Vagina (tissue), 2 donors: ENCODE data around the gene TSPAN9. TPM values are rescaled to one million over a fixed set of nuclear protein-coding genes. Genes with fewer than 3 reads are reported as not detected.
A peak's percentile ranks its signal among the peaks of the same experiment; 100 is the strongest.

Source experiments
- DNase-seq, 2 donors: peaks; one replicate each; pipeline ENCODE4 v3.0.0-alpha.2; 2017; ENCODE audit errors: extremely low spot score in 2 of 2
- H3K27ac ChIP-seq: fragments of 200-600 bp; sonication (generic); one replicate; pipeline ENCODE4 v1.5.1; 2019
- H3K27me3 ChIP-seq: fragments of 200-600 bp; sonication (generic); one replicate; pipeline ENCODE4 v1.5.1; 2019
- H3K36me3 ChIP-seq, 2 donors: fragments of 200-600 bp; sonication (generic); one replicate each; pipeline ENCODE4 v1.5.1; 2017 to 2019
- H3K4me1 ChIP-seq: fragments of 200-600 bp; sonication (generic); one replicate; pipeline ENCODE4 v1.5.1; 2019
- H3K4me3 ChIP-seq, 2 donors: fragments of 200-600 bp; sonication (generic); 1 replicate in 1 of 2; 2 replicates in 1 of 2; pipeline ENCODE4 v1.5.1; 2016 to 2019
- H3K9me3 ChIP-seq: fragments of 200-600 bp; sonication (generic); one replicate; pipeline ENCODE4 v1.5.1; 2019
- POLR2A ChIP-seq, 2 donors: fragments of 450-650 bp; IDR thresholded peaks; one replicate each; pipeline ENCODE4 v1.6.1; 2017; ENCODE audit warnings: antibody characterized with exemption in 2 of 2, mild to moderate bottlenecking in 2 of 2, moderate library complexity in 2 of 2
- POLR2AphosphoS5 ChIP-seq, 2 donors: sonication (generic); formaldehyde crosslinking; IDR thresholded peaks; one replicate each; pipeline ENCODE4 v1.9.0; 2017; ENCODE audit warnings: antibody characterized with exemption in 2 of 2, mild to moderate bottlenecking in 2 of 2, low read depth in 1 of 2; ENCODE audit not compliant: insufficient read depth in 1 of 2
- intact Hi-C: fragments of 100-400 bp; cut with DNase I; formaldehyde crosslinking; loops from one replicate; pipeline ENCODE4 v1.15.1; 2023
- total RNA-seq: library from RNA; depleted of rRNA; stranded (reverse); fragments of >200 nt; gene quantifications from one replicate; pipeline ENCODE4 v1.2.3, GENCODE V29; 2016
- TF ChIP-seq, protein P1 (sequence below), 3 experiments: fragments of 450-650 bp in 2 of 3; fragments of 200-600 bp in 1 of 3; sonication (generic) in 1 of 3; IDR thresholded peaks; one replicate each; pipeline ENCODE4 v1.5.1; 2017 to 2019; ENCODE audit warnings: antibody characterized with exemption in 3 of 3, mild to moderate bottlenecking in 2 of 3, moderate library complexity in 2 of 3

The TSPAN9 gene
- total RNA-seq, 1 donor from 2014 or later = 32.2 TPM

DNA sequence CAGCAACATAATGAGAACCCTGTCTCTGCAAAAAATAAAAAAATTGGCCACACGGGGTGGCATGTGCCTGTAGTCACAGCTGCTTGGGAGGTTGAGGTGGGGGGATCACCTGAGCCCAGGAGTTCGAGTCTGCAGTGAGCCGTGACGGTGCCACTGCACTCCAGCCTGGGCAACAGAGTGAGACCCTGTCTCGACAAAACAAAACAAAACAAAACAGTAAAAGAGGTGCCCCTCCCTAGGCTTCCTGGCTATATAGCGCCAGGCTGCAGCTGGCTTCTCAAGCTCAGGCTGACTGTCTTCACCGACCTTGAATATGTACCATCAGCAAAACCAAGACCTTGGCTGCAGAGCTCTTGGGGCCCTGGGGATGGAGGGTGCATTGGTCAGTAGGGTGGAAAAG lies 29.4 kb downstream of the TSPAN9 start:
- no peak for DNase-seq
- TF ChIP-seq POLR2A (IDR thresholded peaks at IDR 0.05) = no peak
- TF ChIP-seq, protein P1, sequence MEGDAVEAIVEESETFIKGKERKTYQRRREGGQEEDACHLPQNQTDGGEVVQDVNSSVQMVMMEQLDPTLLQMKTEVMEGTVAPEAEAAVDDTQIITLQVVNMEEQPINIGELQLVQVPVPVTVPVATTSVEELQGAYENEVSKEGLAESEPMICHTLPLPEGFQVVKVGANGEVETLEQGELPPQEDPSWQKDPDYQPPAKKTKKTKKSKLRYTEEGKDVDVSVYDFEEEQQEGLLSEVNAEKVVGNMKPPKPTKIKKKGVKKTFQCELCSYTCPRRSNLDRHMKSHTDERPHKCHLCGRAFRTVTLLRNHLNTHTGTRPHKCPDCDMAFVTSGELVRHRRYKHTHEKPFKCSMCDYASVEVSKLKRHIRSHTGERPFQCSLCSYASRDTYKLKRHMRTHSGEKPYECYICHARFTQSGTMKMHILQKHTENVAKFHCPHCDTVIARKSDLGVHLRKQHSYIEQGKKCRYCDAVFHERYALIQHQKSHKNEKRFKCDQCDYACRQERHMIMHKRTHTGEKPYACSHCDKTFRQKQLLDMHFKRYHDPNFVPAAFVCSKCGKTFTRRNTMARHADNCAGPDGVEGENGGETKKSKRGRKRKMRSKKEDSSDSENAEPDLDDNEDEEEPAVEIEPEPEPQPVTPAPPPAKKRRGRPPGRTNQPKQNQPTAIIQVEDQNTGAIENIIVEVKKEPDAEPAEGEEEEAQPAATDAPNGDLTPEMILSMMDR (IDR thresholded peaks at IDR 0.05) = no peak

DNA sequence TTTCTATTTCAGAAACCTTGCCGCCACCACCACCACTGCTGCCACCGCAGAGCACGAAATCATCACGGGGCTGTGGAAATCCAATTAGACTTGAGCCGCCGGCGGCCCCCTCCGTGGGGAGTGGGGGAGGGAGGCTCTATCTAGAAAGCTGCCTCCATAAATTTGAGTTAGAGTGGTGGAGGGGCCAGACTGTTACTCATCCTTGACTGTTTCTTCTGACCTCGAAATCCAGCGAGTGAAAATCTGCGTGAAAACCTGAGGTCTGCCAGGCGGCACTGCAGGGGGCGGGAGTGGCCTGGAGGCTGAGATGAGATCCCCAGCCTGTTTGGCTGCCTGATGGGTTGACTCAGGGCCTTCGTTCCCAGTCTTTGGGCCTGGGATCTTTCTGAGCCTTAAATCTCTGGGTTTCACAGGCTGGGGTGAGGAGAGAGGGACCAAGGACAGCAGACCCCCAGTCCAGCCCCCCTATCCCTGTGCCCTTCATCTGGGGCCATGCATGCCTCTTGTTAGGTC lies 29.9 kb downstream of the TSPAN9 start:
- no peaks in the 10 kb centered on the region for H3K9me3 ChIP-seq
- no peak for DNase-seq
- peaks cover 60% of the 10 kb centered on the region for H3K4me1 ChIP-seq
- peaks cover 0 to 3% of the 10 kb centered on the region in 2 donors for H3K36me3 ChIP-seq
- intact Hi-C loops = no loop called here
- TF ChIP-seq POLR2AphosphoS5 (IDR thresholded peaks at IDR 0.05; ENCODE audit: insufficient read depth in 1 of 2, low read depth in 1 of 2) (peak in 1 of 2 donors; percentile 53), POLR2A (IDR thresholded peaks at IDR 0.05) (no peak)
- no peak overlapping the region for H3K4me3 ChIP-seq
- no peaks in the 10 kb centered on the region for H3K27me3 ChIP-seq
- H3K27ac ChIP-seq = peak overlapping the region; percentile 9

More for the DNA sequence above, 29.4 kb downstream of the TSPAN9 start:
- Histone ChIP-seq H3K36me3 (peaks cover 0 to 3% of the 10 kb centered on the region in 2 donors), H3K27me3 (no peaks in the 10 kb centered on the region), H3K27ac (peak overlapping the region; percentile 80), H3K9me3 (no peaks in the 10 kb centered on the region), H3K4me1 (peaks cover 65% of the 10 kb centered on the region), H3K4me3 (no peak overlapping the region)
- intact Hi-C loops = no loop called here

- Histone ChIP-seq H3K27me3 (no peaks in the 10 kb centered on the region), H3K36me3 (peaks cover 0 to 3% of the 10 kb centered on the region in 2 donors), H3K9me3 (no peaks in the 10 kb centered on the region), H3K4me3 (no peak overlapping the region), H3K27ac (no peak overlapping the region), H3K4me1 (peaks cover 51% of the 10 kb centered on the region)
- TF ChIP-seq POLR2A (IDR thresholded peaks at IDR 0.05) = no peak
- TF ChIP-seq, protein P1 (IDR thresholded peaks at IDR 0.05) = no peak
- no peak for TF ChIP-seq POLR2AphosphoS5 (IDR thresholded peaks at IDR 0.05; ENCODE audit: insufficient read depth in 1 of 2, low read depth in 1 of 2)
- intact Hi-C loops = no loop called here
- DNase-seq = no peak
Measured at GRCh38 chr12:3107954-3108353, 30.8 kb downstream of the TSPAN9 start.

DNA sequence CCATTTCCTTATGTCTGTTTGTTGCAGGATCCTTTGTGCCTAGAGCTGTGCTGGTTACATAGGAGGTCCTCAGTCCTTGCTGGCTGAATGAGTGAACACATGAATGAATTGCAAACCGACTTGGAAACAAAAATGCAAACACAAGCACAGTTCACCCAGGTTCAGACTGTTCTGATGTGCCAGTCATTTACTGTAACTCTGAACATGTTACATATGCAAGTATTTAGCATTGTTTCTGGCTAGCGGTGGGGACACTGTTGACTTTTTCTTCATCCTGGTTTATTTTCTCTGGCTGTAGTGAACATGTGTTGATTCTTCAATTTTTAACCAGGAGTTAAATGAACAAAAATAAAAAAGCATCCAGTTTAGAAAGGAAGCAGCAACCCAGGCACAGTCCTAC lies 33.4 kb downstream of the TSPAN9 start:
- H3K27me3 ChIP-seq = no peaks in the 10 kb centered on the region
- H3K36me3 ChIP-seq = peaks cover 0 to 3% of the 10 kb centered on the region in 2 donors
- H3K4me1 ChIP-seq = peaks cover 25% of the 10 kb centered on the region
- no peak overlapping the region for H3K4me3 ChIP-seq
- intact Hi-C loops = no loop called here
- no peaks in the 10 kb centered on the region for H3K9me3 ChIP-seq
- no peak for DNase-seq
- TF ChIP-seq, protein P1 (IDR thresholded peaks at IDR 0.05) = no peak
- TF ChIP-seq POLR2AphosphoS5 (IDR thresholded peaks at IDR 0.05; ENCODE audit: insufficient read depth in 1 of 2, low read depth in 1 of 2) (no peak), POLR2A (IDR thresholded peaks at IDR 0.05) (no peak)
- H3K27ac ChIP-seq = no peak overlapping the region

GRCh38 chr12:3113671-3114325 lies 36.6 kb downstream of the TSPAN9 start:
- no peak for DNase-seq
- Histone ChIP-seq H3K9me3 (no peaks in the 10 kb centered on the region), H3K4me1 (peaks cover 26% of the 10 kb centered on the region), H3K4me3 (no peak overlapping the region), H3K27ac (no peak overlapping the region), H3K36me3 (peaks cover 0 to 3% of the 10 kb centered on the region in 2 donors), H3K27me3 (no peaks in the 10 kb centered on the region)
- intact Hi-C loops = no loop called here
- TF ChIP-seq POLR2A (IDR thresholded peaks at IDR 0.05) (no peak), POLR2AphosphoS5 (IDR thresholded peaks at IDR 0.05; ENCODE audit: insufficient read depth in 1 of 2, low read depth in 1 of 2) (no peak)
- TF ChIP-seq, protein P1 (IDR thresholded peaks at IDR 0.05) = no peak
